Measurements from ENCODE around the gene BCKDHA. TPM values are rescaled to one million over a fixed set of nuclear protein-coding genes. Genes with fewer than 3 reads are reported as not detected.
"Not testable (repeated sequence)": the region's sequence is repeated elsewhere in the genome, so short reads cannot be mapped to it uniquely, and the experiment has no call there.

Gene BCKDHA
- total RNA-seq, 1 experiment from 2014 or later, result 33.6 TPM

DNA sequence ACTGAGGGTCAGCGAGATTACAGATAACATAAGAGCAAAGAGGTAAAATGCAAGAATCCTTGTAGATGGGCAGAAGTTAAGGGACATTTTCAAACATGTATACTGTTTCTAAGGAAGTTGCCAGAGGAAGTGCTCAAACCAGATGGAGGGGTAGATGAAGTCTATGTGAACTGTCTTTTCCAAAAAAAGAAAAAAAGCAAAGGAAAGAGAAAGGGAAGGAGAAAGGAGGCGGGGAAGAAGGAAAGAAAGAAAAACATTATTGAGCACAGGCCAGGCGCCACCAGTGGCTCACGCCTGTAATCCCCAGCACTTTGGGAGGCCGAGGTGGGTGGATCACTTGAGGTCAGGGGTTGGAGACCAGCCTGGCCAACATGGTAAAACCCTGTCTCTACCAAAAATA lies 36.8 kb downstream of the BCKDHA start:
- ChIA-PET CTCF (no interaction called here), POLR2A (interaction anchor here (0.9 kb wide), 1 partner anchor 426 kb away, joined by 3 read pairs; the partner anchor contains the start of gene RPS19)
- no peak overlapping the region for H3K27ac Mint-ChIP-seq (ENCODE audit: low read depth, unreplicated experiment)
- H3K27me3 Mint-ChIP-seq (ENCODE audit: insufficient read depth, unreplicated experiment), result no peaks in the 10 kb centered on the region
- no peaks in the 10 kb centered on the region for H3K4me1 Mint-ChIP-seq (ENCODE audit: insufficient read depth, unreplicated experiment)
- TF ChIP-seq, protein P1, sequence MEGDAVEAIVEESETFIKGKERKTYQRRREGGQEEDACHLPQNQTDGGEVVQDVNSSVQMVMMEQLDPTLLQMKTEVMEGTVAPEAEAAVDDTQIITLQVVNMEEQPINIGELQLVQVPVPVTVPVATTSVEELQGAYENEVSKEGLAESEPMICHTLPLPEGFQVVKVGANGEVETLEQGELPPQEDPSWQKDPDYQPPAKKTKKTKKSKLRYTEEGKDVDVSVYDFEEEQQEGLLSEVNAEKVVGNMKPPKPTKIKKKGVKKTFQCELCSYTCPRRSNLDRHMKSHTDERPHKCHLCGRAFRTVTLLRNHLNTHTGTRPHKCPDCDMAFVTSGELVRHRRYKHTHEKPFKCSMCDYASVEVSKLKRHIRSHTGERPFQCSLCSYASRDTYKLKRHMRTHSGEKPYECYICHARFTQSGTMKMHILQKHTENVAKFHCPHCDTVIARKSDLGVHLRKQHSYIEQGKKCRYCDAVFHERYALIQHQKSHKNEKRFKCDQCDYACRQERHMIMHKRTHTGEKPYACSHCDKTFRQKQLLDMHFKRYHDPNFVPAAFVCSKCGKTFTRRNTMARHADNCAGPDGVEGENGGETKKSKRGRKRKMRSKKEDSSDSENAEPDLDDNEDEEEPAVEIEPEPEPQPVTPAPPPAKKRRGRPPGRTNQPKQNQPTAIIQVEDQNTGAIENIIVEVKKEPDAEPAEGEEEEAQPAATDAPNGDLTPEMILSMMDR (IDR thresholded peaks at IDR 0.05; ENCODE audit: unreplicated experiment), result no peak
- DNase-seq (ENCODE audit: unreplicated experiment), result no peak
- BruUV-seq (replicated peaks), result no TSS peak
- intact Hi-C loops (cut with micrococcal nuclease), result no loop called here
- H3K4me3 Mint-ChIP-seq (ENCODE audit: unreplicated experiment), result no peak overlapping the region
- no peaks in the 10 kb centered on the region for H3K9me3 Mint-ChIP-seq (ENCODE audit: unreplicated experiment)
- peaks cover 36% of the 10 kb centered on the region for H3K36me3 Mint-ChIP-seq (ENCODE audit: insufficient read depth, unreplicated experiment)

DNA sequence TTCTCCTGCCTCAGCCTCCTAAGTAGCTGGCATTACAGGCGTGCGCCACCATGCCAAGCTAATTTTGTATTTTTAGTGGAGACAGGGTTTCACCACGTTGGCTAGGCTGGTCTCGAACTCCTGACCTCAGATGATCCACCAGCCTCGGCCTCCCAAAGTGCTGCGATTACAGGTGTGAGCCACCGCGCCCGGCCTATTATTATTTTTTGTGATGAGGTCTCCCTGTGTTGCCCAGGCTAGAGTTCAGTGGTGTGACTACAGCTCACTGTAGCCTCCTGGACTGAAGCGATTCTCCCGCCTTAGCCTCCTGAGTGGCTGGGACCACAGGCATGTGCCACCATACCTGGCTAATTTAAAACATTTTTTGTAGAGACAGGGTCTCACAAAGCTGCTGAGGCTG lies 37.8 kb downstream of the BCKDHA start:
- H3K4me3 Mint-ChIP-seq (ENCODE audit: unreplicated experiment); DNase-seq (ENCODE audit: unreplicated experiment); H3K4me1 Mint-ChIP-seq (ENCODE audit: insufficient read depth, unreplicated experiment); BruUV-seq (replicated peaks); H3K27me3 Mint-ChIP-seq (ENCODE audit: insufficient read depth, unreplicated experiment); H3K9me3 Mint-ChIP-seq (ENCODE audit: unreplicated experiment); H3K27ac Mint-ChIP-seq (ENCODE audit: low read depth, unreplicated experiment); intact Hi-C loops (cut with micrococcal nuclease): not testable (repeated sequence)
- H3K36me3 Mint-ChIP-seq (ENCODE audit: insufficient read depth, unreplicated experiment), result peaks cover 31% of the 10 kb centered on the region
- ChIA-PET POLR2A (interaction anchor here (0.9 kb wide), 1 partner anchor 425 kb away, joined by 3 read pairs; the partner anchor contains the start of gene RPS19), CTCF (interaction anchor here (1.1 to 1.5 kb wide), 4 partner anchors 14 to 173 kb away, joined by 3 to 6 read pairs (median 4); no protein-coding TSS in a partner anchor)

DNA sequence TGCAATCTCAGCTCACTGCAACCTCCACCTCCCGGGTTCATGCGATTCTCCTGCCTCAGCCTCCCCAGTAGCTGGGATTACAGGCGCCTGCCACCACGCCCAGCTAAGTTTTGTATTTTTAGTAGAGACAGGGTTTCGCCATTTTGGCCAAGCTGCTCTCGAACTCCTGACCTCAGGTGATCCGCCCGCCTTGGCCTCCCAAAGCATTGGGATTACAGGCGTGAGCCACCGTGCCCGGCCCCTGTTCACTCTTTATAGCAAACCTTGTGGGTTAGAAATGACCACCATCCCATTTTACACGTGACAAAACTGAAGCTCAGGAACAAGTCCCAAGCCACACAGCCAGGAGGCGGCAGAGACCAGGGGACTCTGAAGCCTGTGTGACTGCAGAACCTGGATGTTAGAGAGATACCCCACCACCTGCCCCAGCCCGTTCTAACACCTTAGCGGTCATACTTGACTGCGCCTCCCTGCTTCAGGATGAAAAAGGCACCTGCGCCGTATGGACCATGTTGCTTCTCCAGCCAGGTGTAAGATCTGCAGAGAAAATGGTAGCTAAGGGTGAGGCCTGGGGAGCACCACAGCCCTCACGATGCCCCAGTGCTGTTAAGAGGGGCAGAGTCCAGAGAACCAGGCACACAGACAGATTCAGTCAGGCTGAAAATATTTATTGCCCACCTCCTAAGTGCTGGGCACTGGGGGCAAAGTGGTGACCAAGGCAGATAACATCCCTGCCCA lies 38.5 kb downstream of the BCKDHA start:
- no peak overlapping the region for H3K4me3 Mint-ChIP-seq (ENCODE audit: unreplicated experiment)
- ChIA-PET CTCF (interaction anchor here (0.7 to 1.5 kb wide), 5 partner anchors 13 to 173 kb away, joined by 3 to 6 read pairs (median 4); no protein-coding TSS in a partner anchor), POLR2A (interaction anchor here (0.6 to 1.6 kb wide), 3 partner anchors 9 to 184 kb away, joined by 3 read pairs; partner anchors contain the start of gene B3GNT8)
- H3K9me3 Mint-ChIP-seq (ENCODE audit: unreplicated experiment), result no peaks in the 10 kb centered on the region
- H3K36me3 Mint-ChIP-seq (ENCODE audit: insufficient read depth, unreplicated experiment), result peaks cover 31% of the 10 kb centered on the region
- no peak for DNase-seq (ENCODE audit: unreplicated experiment)
- intact Hi-C loops (cut with micrococcal nuclease), result no loop called here
- TF ChIP-seq, protein P1 (IDR thresholded peaks at IDR 0.05; ENCODE audit: unreplicated experiment), result no peak
- BruUV-seq (replicated peaks), result no TSS peak
- H3K4me1 Mint-ChIP-seq (ENCODE audit: insufficient read depth, unreplicated experiment), result peaks cover 6% of the 10 kb centered on the region
- H3K27ac Mint-ChIP-seq (ENCODE audit: low read depth, unreplicated experiment), result no peak overlapping the region
- H3K27me3 Mint-ChIP-seq (ENCODE audit: insufficient read depth, unreplicated experiment), result no peaks in the 10 kb centered on the region

DNA sequence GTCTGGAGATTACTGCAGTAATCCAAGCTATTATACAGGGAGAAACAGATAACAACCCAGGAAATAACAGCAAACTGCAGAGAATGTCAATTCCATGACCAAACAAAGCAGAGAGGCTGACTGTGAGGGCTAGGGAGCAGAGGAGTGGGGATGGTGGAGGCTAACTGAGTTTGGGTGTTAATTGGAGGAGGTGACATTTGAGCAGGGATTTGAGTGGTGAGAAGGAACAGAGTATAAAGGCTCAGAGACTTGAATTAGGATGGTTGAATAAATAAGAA lies 39.0 kb downstream of the BCKDHA start:
- H3K27me3 Mint-ChIP-seq (ENCODE audit: insufficient read depth, unreplicated experiment), result no peaks in the 10 kb centered on the region
- TF ChIP-seq, protein P1 (IDR thresholded peaks at IDR 0.05; ENCODE audit: unreplicated experiment), result no peak
- H3K36me3 Mint-ChIP-seq (ENCODE audit: insufficient read depth, unreplicated experiment), result peaks cover 31% of the 10 kb centered on the region
- intact Hi-C loops (cut with micrococcal nuclease), result no loop called here
- H3K4me1 Mint-ChIP-seq (ENCODE audit: insufficient read depth, unreplicated experiment), result peaks cover 11% of the 10 kb centered on the region
- DNase-seq (ENCODE audit: unreplicated experiment), result no peak
- CTCF ChIA-PET, result interaction anchor here (0.7 to 1.5 kb wide), 2 partner anchors 13 to 128 kb away, joined by 3 to 6 read pairs; no protein-coding TSS in a partner anchor
- H3K27ac Mint-ChIP-seq (ENCODE audit: low read depth, unreplicated experiment), result no peak overlapping the region
- no peaks in the 10 kb centered on the region for H3K9me3 Mint-ChIP-seq (ENCODE audit: unreplicated experiment)
- no peak overlapping the region for H3K4me3 Mint-ChIP-seq (ENCODE audit: unreplicated experiment)
- POLR2A ChIA-PET, result interaction anchor here (0.6 to 1.6 kb wide), 3 partner anchors 10 to 184 kb away, joined by 3 read pairs; partner anchors contain the start of gene B3GNT8
- BruUV-seq (replicated peaks), result no TSS peak
